Measurements from ENCODE around the gene SDC4. TPM values are rescaled to one million over a fixed set of nuclear protein-coding genes. Genes with fewer than 3 reads are reported as not detected.
A peak's percentile ranks its signal among the peaks of the same experiment; 100 is the strongest.

Gene SDC4
- total RNA-seq, 1 experiment from 2014 or later, result 242 TPM

DNA sequence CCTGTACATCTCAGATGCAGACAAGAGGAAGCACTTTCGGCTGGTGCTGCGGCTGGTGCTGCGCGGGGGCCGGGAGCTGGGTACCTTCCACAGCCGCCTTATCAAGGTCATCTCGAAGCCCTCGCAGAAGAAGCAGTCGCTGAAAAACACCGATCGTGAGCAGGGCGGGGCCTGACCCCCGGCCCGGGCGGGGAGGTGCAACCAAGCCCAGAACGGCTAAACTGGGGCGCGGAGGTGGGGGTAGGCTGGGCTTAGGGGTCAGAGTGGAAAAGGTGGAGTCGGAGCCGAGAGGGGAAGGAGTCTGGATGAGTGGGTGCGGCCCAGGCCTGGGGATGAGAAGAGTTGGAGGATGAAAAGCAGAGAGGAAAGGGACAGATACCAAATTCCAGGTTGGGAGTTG, 36.0 kb downstream of the SDC4 start:
- POLR2A ChIA-PET, result no interaction called here
- intact Hi-C loops (cut with micrococcal nuclease; ENCODE audit: unreplicated experiment), result loop anchor here (10.0 kb wide), 1 partner anchor 313 kb away; the partner anchor contains the start of gene WFDC10A

DNA sequence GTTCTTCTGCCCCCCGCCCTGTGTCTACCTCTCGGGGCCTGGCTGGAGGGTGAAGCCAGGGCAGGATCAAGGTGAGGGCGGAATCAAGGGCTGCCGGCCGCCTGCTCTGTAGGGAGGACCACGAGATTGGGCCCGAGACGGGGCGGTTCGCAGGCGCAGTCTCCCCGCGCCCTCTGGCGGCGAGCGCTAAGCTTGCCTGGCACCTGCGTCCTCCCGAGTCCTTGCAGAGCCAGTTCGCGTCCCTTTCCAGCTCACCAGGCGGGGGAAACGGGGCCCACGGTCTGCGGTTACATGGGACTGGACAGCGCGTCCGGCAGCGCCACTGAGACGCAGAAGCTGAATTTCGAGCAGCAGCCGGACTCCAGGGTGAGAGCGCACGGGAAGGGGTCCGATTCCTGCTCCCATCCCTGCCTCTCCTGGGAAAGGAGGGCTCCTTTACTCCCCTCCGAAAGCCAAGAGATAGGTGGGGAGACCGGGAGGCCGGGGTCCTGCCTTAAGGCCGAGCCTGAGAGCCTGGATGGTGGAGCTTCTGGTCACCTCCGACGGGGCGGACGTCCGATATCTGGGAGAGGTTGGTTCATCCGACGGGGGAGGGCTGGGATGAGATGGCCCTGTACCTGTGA, 36.5 kb downstream of the SDC4 start:
- Mint-ChIP-seq H3K4me3 (ENCODE audit: unreplicated experiment) (no peak overlapping the region), H3K27ac (ENCODE audit: unreplicated experiment) (no peak overlapping the region), H3K27me3 (ENCODE audit: insufficient read depth, unreplicated experiment) (peaks cover 3% of the 10 kb centered on the region), H3K9me3 (ENCODE audit: unreplicated experiment) (no peaks in the 10 kb centered on the region), H3K36me3 (ENCODE audit: insufficient read depth, unreplicated experiment) (no peaks in the 10 kb centered on the region), H3K4me1 (ENCODE audit: low read depth, unreplicated experiment) (peaks cover 8% of the 10 kb centered on the region)
- H3K36me3 ChIP-seq (ENCODE audit: control insufficient read depth, insufficient read depth, low read length), result no peaks in the 10 kb centered on the region
- DNase-seq, result peak; percentile 81 to 84
- no peaks in the 10 kb centered on the region for H3K9me3 ChIP-seq
- no peak overlapping the region for H3K4me3 ChIP-seq (ENCODE audit: low read depth, low read length)
- CTCF ChIA-PET, result interaction anchor here (0.6 to 1.8 kb wide), 14 partner anchors 8 to 459 kb away, joined by 3 to 15 read pairs (median 6); partner anchors contain the start of genes PIGT and SYS1
- no peaks in the 10 kb centered on the region for H3K4me1 ChIP-seq
- BruUV-seq (replicated peaks), result no TSS peak
- TF ChIP-seq, protein P1, sequence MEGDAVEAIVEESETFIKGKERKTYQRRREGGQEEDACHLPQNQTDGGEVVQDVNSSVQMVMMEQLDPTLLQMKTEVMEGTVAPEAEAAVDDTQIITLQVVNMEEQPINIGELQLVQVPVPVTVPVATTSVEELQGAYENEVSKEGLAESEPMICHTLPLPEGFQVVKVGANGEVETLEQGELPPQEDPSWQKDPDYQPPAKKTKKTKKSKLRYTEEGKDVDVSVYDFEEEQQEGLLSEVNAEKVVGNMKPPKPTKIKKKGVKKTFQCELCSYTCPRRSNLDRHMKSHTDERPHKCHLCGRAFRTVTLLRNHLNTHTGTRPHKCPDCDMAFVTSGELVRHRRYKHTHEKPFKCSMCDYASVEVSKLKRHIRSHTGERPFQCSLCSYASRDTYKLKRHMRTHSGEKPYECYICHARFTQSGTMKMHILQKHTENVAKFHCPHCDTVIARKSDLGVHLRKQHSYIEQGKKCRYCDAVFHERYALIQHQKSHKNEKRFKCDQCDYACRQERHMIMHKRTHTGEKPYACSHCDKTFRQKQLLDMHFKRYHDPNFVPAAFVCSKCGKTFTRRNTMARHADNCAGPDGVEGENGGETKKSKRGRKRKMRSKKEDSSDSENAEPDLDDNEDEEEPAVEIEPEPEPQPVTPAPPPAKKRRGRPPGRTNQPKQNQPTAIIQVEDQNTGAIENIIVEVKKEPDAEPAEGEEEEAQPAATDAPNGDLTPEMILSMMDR (IDR thresholded peaks at IDR 0.05; ENCODE audit: insufficient read depth in 1 of 2, low read depth in 1 of 2, low read length in 1 of 2, severe bottlenecking in 1 of 2, unreplicated experiment in 1 of 2), result peak; percentile 91 to 94
- POLR2A ChIA-PET, result no interaction called here
- intact Hi-C loops (cut with micrococcal nuclease; ENCODE audit: unreplicated experiment), result loop anchor here (10.0 kb wide), 1 partner anchor 313 kb away; the partner anchor contains the start of gene WFDC10A
- H3K27me3 ChIP-seq (replicated peaks; ENCODE audit: control insufficient read depth, insufficient read depth, low read length), result no peaks in the 10 kb centered on the region; the same call in 1 of the 2 replicates

More for the DNA sequence above, 36.0 kb downstream of the SDC4 start:
- H3K36me3 Mint-ChIP-seq (ENCODE audit: insufficient read depth, unreplicated experiment), result no peaks in the 10 kb centered on the region
- CTCF ChIA-PET, result interaction anchor here (0.6 to 1.8 kb wide), 16 partner anchors 9 to 459 kb away, joined by 3 to 15 read pairs (median 6); partner anchors contain the start of genes PIGT and SYS1
- H3K4me1 Mint-ChIP-seq (ENCODE audit: low read depth, unreplicated experiment), result peaks cover 8% of the 10 kb centered on the region
- TF ChIP-seq, protein P1 (IDR thresholded peaks at IDR 0.05; ENCODE audit: insufficient read depth in 1 of 2, low read depth in 1 of 2, low read length in 1 of 2, severe bottlenecking in 1 of 2, unreplicated experiment in 1 of 2), result no peak
- no peak for DNase-seq
- BruUV-seq (replicated peaks), result no TSS peak
- H3K27me3 ChIP-seq (replicated peaks; ENCODE audit: control insufficient read depth, insufficient read depth, low read length), result no peaks in the 10 kb centered on the region; the same call in 1 of the 2 replicates
- no peak overlapping the region for H3K27ac Mint-ChIP-seq (ENCODE audit: unreplicated experiment)
- H3K4me1 ChIP-seq, result no peaks in the 10 kb centered on the region
- peaks cover 7% of the 10 kb centered on the region for H3K27me3 Mint-ChIP-seq (ENCODE audit: insufficient read depth, unreplicated experiment)
- H3K36me3 ChIP-seq (ENCODE audit: control insufficient read depth, insufficient read depth, low read length), result no peaks in the 10 kb centered on the region
- no peaks in the 10 kb centered on the region for H3K9me3 ChIP-seq
- H3K4me3 Mint-ChIP-seq (ENCODE audit: unreplicated experiment), result no peak overlapping the region
- no peaks in the 10 kb centered on the region for H3K9me3 Mint-ChIP-seq (ENCODE audit: unreplicated experiment)
- no peak overlapping the region for H3K4me3 ChIP-seq (ENCODE audit: low read depth, low read length)

DNA sequence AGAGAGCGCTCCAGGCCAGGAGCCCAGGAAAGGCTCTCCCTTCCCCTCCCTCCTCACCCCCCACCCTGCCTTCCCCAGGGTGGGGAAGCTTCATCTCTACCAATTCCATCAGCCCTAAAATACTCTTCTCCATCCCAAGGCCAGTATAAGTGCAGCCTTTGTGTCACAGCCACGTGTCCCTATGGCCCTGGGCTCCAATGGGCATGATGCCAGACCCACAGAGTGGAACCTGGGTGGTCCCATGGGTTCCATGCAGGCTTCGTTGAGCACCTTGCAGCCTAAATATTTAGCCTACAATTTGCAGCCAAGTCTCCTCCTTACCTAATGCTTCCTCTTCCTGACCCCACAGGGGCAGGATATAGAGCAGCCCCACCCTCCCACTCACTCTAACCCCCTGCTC, 39.1 kb downstream of the SDC4 start:
- BruUV-seq (replicated peaks), result no TSS peak
- CTCF ChIA-PET, result interaction anchor here (1.1 to 2.1 kb wide), 3 partner anchors 10 to 60 kb away, joined by 3 to 7 read pairs (median 5); no protein-coding TSS in a partner anchor

More for the DNA sequence above, 39.1 kb downstream of the SDC4 start:
- Mint-ChIP-seq H3K9me3 (ENCODE audit: unreplicated experiment) (no peaks in the 10 kb centered on the region), H3K27ac (ENCODE audit: unreplicated experiment) (no peak overlapping the region), H3K4me3 (ENCODE audit: unreplicated experiment) (no peak overlapping the region), H3K36me3 (ENCODE audit: insufficient read depth, unreplicated experiment) (no peaks in the 10 kb centered on the region), H3K4me1 (ENCODE audit: low read depth, unreplicated experiment) (peaks cover 8% of the 10 kb centered on the region), H3K27me3 (ENCODE audit: insufficient read depth, unreplicated experiment) (no peaks in the 10 kb centered on the region)
- TF ChIP-seq, protein P1 (IDR thresholded peaks at IDR 0.05; ENCODE audit: insufficient read depth in 1 of 2, low read depth in 1 of 2, low read length in 1 of 2, severe bottlenecking in 1 of 2, unreplicated experiment in 1 of 2), result no peak
- no peaks in the 10 kb centered on the region for H3K9me3 ChIP-seq
- no peak overlapping the region for H3K4me3 ChIP-seq (ENCODE audit: low read depth, low read length)
- H3K27me3 ChIP-seq (replicated peaks; ENCODE audit: control insufficient read depth, insufficient read depth, low read length), result no peaks in the 10 kb centered on the region
- no peaks in the 10 kb centered on the region for H3K36me3 ChIP-seq (ENCODE audit: control insufficient read depth, insufficient read depth, low read length)
- H3K4me1 ChIP-seq, result no peaks in the 10 kb centered on the region
- POLR2A ChIA-PET, result no interaction called here
- DNase-seq, result no peak
- intact Hi-C loops (cut with micrococcal nuclease; ENCODE audit: unreplicated experiment), result no loop called here

Data from Caco-2 (cell line).